Germinal center (tissue), 1 donor: Measurements from ENCODE around the gene MACO1.
"Not testable (repeated sequence)": the region's sequence is repeated elsewhere in the genome, so short reads cannot be mapped to it uniquely, and the experiment has no call there.

Experiments used
- DNase-seq: peaks from one replicate; pipeline ENCODE4 v3.0.0; 2012; ENCODE audit warnings: mixed read lengths, low spot score

MACO1 gene

DNA sequence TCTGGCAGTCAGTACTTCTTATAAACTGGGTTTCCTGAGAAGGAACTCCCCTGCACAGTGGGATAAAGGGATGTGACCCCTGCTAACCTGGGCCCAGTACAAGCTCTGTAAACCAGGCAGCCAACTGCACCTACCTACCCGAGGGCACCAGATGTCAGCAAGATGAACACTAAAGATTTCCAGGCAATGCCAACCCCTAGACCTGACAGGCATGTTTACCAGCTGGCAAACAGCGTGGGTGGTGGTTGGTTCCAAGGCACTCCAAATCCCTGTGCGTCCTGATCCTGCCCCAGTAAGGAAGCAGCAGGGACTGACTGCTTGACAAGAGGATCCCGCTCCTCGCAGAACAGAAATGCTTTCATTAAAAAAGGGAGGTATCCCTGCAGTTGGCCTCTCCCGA, 7.5 kb upstream of the MACO1 start:
- DNase-seq: not testable (repeated sequence)

DNA sequence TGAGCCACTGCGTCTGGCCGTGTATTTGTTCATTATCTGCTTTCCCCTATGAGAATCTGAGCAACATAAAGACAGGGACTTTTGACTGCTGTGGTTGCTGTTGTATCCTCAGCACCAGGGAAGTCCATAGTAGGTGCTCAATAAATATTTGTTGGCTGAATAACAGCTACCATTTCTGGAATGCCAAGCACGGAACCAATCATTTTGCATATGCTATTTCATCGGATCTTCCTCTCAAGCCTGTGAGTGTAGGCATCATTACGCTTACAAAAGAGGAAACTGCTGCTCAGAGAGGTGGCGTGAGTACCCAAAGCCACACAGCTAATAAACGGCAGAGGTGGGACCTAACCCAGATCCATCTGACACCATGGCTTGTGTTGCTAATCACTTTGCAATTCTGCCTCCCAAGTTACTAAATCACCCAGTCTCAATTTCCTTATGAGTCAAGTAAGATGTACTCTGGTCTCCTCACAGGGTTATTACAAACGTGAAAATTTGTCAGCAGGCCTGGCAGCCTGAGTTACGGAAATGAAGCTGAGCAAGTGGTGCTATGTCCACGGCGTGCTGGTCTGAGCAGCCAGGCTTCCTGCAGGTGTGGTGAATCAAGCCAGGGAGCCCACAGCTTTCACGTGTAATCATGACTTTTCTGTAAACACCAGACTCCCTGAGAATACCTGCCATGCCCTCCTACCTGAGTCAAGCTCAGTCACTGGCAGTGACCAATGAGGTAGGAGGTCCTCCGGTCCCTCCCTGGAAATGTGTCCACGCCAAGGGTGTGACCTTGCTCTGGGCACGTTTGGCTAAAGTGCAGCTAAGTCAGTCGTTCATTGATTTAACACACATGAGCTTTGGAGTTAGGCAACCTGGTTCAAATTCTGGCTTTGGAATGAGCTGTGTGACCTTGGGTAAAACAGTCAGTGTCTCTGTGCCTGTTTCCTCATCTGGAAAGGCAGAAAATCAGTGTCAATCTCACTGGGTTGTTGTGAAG, 5.3 kb upstream of the MACO1 start:
- no peak for DNase-seq

DNA sequence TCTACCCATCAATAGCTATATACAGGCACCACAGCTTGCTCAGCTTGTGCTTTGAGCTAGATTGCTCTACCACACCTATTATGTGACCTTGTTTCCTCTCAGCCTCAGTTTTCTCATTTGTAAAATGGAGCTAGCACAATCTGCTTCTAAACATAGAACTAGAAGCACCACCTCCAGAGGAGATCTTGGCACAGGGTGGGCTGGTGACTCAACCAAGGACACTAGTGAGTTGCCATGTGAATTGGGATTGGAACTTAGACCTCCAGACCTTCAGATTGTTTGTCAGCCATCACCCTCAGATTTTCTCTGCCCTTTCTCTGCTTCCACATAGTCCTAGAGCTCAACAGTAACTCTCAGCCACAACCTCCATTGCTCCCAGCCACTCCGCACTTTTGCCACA, 3.0 kb upstream of the MACO1 start:
- no peak for DNase-seq

DNA sequence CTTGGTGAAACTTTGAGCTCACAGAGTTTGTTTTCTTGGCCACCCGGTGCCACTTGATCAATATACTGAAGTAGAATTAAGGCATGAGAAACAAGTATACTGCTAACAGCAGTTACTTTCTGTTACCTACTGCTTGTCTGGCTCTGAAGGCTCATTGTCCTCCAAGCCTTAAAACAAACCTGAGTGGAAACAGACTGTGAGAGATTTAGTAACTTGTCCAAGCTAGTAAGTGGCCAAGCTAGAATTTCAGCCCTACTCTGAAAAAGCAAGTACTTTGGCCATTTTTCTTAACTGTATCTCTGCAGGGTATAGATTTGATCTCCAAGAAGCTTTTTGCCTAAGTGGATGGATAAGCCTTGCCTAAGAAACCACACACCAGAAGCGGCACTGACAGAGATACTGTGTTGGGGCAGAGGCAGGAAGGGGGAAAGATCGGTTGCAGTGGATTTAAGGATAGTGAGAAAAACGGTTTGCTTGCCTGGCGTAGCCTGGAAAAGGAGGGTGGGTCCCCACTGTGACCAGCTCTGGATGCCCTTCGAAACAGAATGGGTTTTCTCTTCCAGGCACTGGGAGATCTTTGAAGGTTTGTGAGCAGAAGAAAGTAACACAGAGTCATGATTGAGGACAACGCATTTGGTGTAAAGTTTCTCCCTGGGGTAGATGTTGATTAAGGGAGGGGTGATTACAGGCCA, 2.1 kb upstream of the MACO1 start:
- DNase-seq: no peak

DNA sequence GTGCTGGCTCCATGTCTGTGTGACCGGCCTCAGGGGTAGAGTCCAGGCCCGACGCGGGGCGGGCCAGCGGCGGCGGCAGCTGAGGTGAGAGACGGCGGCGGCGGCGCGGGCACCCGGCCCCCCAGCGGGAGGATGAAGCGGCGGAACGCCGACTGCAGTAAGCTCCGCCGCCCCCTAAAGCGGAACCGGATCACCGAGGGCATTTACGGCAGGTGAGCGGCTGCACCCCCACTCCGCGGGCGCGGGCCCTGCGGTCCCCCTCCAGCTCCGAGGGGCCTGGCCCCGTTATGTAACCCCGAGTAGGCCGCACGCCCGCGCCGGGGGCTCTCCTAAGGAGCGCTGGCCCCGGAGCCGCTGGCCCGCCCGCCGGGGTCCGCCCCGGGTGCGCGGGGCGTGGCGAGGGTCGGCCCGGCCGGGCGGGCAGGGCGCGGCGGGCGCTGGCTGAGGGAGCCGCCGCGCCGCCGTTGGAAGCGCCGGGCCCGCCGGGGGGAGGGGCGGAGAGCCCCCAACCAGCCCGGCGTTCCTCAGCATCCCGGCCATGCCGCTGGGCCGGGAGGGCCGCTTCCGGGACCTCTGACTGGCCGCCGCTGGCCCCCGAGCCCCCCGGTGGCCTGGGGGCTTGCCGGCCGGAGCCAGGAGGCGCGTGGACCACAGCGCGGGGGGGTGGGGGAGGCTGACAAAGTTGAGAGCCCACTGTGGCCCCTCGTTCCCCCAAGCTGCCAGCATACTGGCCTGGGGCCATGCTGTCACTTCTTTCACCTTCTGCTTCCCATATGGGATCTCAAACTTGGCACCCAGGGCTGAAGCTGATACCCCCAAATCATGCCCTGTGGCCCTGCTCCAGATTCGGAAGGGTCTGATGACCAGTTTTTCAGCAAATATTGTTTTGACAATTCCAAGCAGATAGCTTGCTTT, 527 bp downstream of the MACO1 start:
- peak; percentile 88 for DNase-seq

DNA sequence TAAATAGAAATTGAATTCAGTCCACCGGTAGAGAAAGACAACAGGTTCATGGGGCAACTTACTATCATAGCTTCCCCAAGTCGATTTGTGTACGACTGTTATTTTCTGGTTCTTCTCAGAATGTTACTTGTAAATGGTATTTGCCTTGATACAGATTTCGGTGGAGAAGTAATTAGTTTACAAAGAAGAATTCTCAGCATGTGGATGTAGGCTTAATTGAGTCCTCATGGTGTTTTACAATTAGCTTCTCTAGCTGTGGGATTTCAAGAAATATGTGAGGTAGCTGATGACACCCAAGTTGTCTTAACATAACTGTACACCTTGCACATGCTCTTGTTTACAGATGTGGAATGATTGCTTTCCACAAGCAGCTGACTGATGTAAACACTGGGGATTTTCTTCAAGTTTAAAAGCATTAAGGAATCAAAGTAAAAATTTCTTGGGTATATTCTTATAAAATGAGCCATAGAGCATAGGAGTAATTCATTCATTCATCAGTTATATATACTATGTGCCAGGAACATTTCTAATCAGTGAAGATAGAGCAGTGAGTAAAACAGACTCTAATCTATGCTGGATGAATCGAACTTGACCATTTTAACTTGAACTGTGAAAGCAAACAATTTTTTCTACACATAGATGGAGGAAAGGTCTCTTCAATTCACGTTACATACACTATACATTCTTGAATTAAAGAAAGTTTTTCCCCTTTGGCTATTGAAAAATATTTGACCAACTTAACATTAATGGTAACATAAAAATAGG, 1.4 kb downstream of the MACO1 start:
- no peak for DNase-seq

DNA sequence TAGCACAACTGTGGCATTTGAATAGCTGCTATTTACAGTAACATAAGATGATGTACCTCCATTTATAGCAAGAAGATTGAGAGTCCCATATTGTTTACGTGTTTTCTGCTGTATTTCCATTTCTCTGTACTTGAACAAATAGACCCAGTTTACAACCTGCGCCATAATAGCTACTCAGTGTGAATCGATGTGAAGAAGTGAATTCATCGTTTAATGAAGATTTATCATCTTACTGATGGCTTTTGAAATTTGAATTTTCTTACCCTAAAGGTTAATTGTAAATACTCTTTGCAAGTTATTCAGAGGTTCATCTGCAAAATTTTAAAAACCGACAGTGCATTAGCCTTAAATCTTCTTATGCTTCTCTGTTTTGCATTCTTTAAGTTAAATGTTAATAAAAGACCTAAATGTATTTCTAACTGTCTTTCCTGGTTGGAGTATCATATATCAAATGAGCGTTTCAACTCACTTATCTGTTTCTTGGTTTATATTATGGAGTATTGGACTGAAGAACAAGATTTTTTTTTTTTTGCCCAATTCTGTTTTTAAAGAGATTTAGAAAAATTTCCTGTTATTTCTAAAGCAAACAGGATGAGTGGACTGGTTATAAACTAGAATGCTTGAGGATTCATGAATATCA, 2.2 kb downstream of the MACO1 start:
- no peak for DNase-seq

DNA sequence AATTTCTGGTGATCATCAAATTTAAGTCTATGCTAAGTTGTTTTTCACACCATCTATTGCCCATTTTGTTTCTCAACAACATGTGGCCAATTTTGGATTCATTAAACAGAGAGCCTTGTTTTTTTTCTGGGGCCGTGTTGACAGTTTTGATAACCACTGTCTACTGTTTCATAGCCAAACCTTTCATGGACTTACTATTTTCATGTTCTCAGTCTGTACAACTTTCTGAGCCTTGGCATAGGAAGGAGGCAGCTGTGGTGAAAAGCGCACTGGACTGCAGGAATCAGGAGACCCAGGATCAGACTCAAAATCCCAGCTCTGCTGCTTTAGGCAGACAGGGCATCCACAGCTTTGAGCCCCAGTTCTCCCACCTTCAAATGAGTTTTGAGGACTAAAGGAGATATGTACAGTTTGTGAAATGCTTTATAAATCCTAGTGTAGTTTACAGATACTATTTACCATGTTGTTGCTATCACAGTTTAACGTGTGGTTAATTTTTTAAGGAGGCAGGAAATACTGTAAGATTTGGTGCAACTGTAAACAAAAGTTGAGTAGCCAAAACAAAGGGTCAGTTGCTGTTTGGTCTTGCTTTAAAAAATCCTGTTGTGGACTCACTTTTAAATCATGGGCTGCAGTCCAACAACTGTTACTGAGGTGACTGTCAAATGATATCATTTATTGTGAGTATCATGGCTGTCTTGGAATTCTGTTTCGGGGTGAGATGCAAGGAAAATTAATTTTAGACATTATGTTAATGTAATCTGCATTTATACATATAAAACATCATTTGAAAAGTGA, 2.9 kb downstream of the MACO1 start:
- DNase-seq: no peak

DNA sequence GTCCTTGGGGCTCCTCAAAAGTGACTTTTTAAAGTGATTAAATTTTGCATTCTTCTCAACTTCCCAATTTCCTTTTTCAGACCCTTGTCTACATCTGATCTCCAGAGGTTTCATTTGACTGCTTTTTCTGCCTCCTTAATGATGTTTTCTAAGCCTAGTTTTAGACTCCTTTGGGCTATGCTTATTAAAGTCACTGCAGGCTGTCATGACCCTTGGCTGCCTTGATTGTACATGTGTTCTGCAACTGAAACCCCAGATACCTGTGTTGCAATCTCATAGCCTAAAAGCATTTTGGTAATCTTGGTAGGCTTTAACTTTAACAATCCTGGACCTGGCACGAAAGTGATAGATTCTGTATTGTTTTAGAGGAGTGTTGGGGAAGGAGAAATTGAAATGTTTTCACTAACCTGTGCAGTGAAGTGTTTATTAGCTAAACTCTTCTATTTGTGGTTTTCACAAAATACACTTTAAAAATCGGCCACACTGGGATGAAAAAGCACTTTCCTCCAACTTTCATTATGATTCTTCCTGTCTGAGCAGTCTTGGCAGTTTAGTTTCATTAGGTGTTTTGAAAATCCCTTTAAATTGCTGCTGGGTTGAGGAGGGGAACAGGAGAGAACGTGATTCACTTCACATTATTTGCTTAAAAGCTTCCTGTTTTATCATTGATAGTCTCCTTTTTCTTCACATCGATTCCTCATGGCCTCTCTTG, 4.9 kb downstream of the MACO1 start:
- no peak for DNase-seq

DNA sequence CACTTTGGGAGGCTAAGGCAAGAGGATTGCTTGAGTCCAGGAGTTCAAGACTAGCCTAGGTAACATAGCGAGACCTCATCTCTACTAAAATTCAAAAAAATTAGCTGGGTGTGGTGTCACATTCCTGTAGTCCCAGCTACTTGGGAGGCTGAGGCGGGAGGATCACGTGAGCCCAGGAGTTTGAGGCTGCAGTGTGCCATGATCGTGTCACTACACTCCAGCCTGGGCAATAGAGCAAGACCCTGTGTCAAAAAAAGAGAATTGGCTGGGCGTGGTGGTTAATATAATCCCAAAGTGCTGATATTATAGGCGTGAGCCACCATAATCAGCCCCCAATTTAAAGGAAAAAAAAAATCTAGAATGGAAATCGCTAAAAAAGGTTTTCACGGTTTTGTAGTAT, 7.0 kb downstream of the MACO1 start:
- no peak for DNase-seq

DNA sequence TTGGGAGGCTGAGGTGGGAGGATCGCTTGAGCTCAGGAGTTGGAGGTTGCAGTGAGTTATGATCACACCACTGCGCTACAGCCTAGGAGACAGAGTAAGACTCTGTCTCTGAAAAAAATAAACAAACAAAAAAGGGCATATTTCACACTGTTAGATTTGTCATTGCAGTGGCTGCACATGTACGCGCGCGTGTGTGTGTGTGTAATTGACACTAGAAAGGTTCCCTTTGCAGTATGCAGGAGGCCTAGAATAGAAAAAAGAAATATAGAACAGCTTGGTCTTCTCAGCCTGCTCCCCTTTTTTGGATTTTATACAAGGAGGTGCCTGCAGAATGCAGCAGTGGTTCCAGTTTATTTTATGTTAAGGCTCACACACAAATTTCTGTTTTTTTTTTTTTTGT, 8.6 kb downstream of the MACO1 start:
- no peak for DNase-seq

DNA sequence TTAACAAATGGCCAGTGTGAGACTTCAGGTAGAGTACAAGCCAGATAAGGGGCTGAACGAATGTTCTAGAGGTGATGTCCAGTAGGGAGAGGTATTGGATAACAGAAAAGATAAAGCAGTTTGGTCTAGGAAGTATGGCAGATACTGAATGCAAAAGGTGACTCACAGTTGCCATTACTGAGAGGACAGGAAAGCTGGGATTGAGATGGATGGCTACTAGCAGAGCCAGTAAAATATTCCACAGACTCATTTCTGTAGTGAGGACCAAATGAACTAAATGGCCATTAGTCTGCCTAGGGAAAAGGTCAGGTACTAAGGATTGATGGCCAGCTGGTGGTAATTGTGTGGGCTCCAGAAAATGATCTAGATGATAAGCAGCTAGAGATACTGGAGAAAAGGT, 11.5 kb downstream of the MACO1 start:
- DNase-seq: no peak

DNA sequence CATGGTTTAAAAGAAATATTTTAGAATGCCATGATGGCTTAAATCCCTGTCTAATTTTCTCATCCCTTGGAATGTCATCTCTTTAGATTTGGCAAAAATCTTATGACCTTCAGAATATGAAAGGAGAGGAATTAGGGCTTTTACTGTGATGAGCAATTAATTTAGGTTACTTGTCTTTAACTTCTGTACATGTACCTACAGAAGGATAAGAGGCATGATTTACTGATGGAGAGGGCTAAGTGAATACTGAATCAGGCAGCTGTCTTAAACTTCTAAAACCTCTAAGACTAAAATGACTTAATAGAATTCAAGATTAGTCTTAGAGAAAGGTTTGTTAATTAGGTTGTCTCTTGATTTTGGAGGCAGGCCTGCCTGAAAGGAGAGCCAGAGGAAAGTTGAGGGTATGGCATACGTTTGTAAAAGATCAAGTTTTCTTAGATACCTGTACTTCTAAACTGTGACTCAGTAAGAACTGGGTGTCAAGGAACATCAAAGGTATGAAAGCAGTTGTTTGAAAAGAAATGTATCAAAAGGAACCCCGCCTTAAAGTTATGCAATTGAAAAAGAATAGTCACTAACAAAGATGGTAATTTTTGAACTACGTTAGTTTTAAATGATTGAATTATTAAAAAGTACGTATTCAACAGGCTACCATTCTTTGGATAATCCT, 12.5 kb downstream of the MACO1 start:
- no peak for DNase-seq

DNA sequence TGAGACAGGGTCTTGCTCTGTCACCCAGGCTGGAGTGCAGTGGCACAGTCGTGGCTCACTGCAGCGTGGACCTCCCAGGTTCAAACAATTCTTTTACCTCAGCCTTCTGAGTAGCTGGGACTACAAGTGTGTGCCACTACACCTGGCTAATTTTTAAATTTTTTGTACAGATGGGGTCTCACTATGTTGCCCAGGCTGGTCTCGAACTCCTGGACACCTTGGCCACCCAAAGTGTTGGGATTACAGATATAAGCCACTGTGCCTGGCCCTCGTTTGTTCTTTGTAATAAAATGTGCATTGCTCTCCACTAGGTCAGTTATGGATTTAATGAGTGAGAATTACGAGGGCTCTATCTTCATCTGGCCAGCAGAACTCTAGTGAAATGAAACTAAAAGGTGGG, 13.9 kb downstream of the MACO1 start:
- not testable (repeated sequence) for DNase-seq

DNA sequence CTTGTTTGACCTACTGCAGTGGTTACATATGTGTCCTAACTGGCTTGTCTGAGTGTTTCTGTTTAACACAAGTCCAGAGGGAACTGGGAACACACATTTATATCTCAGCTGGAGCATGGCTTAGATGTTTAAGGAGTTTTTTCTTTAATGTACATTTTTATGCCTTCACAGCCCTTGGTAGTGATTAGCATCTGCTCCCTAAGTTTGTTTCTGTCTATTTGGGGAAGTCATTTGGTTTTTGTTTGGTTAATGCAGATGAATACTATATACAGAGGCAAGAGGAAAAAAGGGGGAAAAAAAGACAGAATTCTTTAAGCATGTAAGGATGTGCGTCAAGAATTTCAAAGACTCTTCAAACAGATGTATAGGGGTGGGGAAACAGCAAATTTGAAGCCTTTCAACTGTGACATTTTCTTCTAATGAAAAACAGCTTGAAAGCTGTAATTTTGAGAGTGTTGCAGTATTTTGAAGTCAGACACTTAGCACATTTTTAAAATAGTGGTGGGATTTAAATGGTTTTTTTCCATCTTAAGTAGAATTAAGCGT, 15.4 kb downstream of the MACO1 start:
- DNase-seq: no peak

DNA sequence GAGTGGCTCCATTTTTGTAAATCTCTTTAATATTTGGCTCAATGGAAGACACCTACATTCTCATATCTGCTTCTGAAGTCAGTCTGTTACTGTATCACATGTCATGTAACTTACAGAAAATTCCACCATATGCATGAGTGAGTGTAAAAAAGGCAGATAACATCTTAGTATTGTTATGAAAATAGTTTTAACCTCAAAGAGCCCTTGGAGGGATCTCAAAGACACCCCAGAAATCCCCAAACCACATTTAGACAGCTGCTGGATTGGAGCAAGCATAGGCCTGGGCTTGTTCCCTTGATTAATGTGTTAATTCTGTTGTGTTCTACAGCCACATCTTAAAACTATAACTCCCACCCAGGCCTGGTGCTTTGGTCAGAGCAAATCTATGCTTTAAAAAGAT, 16.9 kb downstream of the MACO1 start:
- DNase-seq: no peak

DNA sequence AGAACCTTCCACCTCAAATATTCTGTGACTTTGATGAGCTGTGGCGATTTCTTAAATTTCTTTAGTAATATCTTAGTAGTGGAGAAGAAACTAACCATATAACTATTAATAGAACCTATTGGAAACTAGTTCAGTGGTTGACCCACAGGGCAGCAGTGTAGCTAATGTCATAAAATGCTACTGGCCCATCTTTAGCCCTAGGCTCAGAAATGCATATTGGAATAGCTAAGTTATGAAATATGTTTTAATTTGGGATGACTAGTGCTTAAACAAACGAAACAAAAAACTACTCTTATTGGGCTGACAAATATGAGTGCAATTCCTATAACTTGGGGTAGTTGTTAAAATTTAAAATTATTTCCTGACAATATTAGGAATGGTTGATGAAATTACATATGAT, 20.2 kb downstream of the MACO1 start:
- no peak for DNase-seq

DNA sequence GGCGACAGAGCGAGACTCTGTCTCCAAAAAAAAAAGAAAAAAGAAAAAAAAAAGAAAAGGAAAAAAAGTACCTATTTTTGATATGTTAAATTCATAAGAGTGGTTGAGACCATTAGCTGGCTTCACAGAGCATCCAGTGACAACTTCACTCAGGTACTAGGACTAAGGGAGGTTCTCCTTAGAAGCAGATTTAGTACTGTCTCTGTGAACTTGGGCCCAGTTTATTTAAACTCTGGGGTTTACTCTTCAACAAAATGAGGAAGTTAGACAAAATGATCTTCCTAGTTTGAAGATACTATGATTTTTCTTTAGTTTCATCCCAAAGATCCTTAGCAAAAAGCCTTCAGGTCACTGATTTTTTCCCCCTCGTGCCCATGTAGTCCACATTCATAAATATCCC, 21.2 kb downstream of the MACO1 start:
- no peak for DNase-seq

DNA sequence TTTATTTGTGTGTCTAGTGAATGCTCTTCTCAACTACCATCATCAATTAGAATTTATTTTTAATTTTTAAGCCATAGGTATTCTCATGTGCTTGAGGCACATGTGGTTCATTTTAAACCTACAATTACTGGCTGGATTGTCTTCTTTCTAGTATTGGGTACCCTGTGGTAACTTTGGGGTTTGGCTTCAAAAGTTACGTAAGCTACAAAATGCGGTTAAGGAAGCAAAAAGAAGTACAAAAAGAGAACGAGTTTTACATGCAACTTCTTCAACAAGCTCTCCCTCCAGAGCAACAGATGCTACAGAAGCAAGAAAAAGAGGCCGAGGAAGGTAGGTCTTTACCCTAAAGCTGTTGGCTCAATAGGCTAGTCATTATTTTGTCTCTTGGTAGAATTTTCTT, 25.8 kb downstream of the MACO1 start:
- no peak for DNase-seq
